HT-29 (cell line): ENCODE data around the gene NR2F2. TPM values are rescaled to one million over a fixed set of nuclear protein-coding genes. Genes with fewer than 3 reads are reported as not detected.
"Not testable (repeated sequence)": the region's sequence is repeated elsewhere in the genome, so short reads cannot be mapped to it uniquely, and the experiment has no call there.

Source experiments
- DNase-seq: peaks from one replicate; pipeline ENCODE4 v3.0.0-alpha.2; 2015; ENCODE audit warnings: low spot score
- total RNA-seq: library from RNA; depleted of rRNA; stranded (reverse); fragments of >200 nt; shearing (Covaris generic); gene quantifications from 2 replicates; pipeline ENCODE4 v1.2.3, GENCODE V29; 2014

Gene NR2F2
- total RNA-seq, 1 experiment from 2014 or later = 12.6 TPM

DNA sequence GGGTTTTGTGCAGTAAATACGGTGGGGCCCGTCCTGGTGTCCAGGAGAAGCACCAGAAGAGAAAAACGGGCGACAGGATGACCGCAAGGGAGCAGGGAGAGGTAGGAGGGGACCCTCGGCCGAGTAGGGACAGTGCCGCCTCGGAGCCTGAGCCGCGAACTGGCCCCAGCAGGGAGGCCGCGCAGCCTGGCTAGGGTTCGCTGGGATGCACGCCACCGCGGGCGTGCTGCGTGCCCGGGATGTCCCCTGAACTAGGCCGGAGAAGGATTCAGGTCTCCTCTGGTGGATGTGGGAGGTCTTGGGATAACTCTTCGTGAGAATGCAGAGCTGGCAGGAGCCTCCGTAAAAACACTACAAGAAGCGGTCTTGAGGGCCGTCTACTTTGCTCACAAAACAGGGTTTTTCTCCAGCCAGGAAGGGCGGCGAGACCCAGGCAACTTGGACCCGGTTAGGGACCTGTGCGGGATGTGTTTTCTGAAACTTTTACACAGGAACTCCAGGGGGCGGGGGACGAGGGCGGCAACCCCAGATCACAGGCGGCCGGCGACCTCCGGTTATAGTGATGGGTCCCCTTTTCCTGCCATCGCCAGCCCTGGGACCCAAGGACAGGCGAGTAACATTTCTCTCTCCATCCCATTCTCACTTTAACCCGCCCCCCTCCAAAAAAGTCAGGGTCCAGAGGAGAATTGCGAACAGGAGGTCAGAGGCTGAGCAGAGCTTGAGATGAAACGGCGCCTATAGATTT is 35.5 kb downstream of the NR2F2 start:
- no peak for DNase-seq

DNA sequence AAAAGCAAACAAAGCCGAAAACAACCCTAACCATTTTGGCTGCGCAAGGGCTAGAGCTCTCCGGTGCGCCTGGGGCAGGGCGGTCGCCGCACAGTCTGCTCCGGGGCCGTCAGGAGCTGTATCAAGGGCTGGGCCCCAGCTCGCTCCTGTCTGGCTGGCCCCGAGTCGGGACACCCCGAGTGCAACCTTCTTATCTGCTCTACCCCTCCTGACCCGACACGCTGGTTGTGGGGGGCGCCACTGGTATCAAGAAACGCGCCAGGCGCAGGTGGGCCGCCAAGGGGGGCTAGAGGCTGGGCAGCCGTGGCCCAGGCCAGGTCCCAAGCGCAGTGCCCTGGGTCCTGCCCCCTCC is 36.0 kb downstream of the NR2F2 start:
- DNase-seq = no peak

DNA sequence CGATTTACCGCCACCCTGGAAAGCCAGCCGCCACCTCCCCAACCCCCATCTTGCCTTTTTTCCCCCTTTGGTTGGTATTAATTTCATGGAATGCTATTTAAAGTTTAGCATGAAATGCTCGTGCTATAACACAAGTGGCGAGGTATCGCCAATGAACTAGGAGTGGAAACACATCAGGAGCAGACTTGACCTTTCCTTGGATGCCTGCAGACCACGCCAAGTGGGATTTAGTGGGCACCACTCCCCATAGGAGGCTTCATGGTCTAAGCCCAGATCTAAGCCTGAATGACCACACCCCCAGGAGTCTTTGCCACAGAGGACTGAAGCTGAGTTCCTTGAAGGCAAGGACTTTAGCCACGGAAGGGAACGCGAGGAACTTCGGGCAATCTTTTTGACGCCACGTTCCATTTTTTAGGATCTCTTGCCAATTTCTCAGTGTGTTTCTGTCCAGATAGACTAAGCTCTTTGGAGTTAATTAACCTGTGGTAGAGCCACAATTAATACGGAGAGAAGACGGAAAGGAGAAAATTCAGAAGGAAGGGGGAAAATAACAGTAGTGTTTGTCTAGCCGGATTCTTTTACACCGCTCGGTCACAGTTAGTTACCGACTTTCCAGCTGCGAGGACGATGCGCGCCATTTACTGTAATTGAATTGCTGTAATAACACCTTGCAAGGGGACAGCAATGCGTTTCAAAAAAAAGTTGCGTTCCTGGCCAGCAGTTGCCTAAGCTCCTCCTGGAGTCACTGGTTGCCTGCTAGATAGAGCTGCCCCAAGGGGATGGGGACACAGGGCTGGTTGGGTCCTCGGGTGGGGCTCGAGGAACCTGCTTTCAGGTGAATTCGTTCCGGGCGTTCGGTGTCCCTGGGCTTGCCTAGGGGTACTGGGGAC is 37.1 kb downstream of the NR2F2 start:
- DNase-seq = no peak

DNA sequence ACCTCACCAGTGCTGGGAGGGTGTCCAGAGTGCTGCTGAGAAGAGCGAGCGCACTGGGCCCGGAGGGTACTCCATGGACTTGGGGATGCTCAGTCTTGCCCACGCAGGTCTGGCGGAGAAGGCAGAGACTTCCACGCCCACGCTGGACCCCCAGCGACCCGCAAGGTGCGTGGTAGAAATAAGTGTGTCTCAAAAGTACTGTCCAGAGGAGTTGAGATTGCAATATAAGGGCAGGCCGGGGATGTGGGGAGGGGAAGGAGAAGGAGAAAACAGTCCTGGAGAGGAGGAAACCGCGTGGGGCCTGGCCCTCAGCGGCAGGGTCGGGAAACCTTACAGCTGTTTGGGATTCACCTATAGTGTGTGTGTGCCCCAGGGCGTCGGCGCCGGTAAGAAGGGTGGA is 38.9 kb downstream of the NR2F2 start:
- no peak for DNase-seq

DNA sequence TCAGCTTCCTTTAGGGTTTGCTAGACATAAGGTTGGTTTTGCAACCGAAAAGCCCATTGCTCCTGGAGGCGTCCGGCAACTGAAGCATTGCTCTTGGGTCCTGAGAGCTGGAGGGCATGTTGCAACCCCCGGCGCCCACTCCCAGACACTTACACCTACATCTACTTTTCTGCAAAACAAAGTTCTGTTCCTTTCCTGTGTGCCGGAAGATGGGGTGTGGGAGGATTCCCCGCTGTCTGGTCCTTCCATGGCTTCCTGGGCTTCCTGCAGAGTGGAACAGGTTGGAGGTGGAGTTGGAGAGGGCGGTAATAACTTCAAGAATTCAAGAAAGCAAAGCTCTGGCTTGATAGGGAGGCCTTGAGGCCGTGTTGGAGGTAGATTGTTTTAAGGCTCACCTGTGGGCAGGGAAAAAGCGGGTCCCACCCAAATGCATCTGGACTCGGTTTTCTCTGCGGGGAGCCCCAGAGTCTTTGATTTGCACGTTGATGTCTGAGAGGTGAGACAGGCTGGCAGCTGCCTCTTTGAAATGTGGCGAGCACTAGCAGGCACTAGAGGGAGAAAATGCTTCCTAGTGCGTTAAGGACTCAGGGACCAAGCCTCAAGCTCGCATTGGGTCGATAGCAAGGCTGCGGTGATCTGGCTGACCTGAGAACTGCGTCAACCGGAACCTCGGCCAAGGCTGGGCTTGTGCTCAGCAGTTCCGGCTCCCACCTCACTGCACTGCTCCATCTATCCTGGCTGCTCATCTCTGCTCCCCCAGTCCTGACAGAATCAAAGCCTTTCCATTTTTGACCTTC is 39.5 kb downstream of the NR2F2 start:
- DNase-seq = no peak

DNA sequence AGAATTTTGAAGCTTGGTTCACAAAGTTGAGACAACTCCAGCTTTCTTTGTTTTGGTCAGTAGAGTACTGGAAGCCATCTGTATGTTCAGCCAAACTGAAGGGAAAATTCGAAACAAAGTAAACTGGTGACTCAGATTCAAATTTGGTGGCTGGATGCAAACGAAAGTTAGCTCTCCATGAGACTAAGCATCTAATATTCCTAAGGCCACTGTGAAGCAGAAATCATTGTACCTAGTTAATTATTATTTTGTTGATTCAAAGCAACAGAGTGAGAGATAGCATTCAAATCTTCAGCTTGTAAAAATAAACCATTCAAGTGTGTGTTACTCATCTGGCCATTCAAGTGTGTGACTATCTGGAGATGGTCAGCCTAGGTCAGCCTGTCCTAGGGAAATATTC is 42.1 kb downstream of the NR2F2 start:
- no peak for DNase-seq

DNA sequence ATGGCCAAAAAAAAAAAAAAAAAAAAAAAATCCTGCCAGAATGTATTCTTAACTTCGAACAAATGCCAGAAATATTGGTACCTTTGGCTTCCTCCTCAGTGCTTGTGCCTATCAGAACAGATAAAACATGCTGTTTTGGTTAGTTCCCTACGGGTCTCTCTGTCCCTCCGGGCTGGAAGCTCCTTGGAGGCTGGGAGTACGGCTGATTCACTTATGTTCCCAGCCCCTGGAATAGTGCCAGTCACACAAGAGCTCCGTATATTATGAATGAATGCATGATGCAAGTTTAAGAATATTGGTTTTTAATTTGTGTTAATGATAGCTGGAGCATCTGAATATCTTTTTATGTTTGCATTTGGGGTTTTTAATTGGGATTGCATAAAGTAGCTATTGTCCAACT is 44.0 kb downstream of the NR2F2 start:
- no peak for DNase-seq

DNA sequence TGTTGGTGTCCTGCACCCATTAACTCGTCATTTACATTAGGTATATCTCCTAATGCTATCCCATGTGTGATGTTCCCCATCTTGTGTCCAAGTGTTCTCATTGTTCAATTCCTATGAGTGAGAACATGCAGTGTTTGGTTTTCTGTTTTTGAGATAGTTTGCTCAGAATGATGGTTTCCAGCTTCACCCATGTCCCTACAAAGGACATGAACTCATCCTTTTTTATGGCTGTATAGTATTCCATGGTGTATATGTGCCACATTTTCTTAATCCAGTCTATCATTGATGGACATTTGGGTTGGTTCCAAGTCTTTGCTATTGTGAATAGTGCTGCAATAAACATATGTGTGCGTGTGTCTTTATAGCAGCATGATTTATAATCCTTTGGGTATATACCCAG is 49.1 kb downstream of the NR2F2 start:
- DNase-seq = not testable (repeated sequence)

DNA sequence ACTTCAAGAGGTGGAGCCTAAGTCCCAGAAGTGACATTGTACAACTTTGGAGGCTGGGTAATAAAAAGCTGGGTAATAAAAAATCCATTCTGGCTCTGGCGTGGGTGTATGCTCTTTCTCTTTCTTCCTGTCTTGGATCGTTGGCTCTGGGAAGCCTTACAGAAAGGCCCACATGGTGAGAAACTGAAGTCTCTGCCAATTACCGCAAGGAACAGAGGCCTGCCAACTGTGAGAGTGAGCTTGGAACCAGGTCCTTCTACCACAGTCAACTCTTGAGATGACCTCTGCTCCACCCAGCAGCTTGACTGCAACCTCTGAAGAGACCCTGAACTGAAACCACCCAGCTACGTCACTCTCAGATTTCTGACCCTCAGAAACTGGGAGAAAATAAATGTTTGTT is 51.0 kb downstream of the NR2F2 start:
- no peak for DNase-seq

DNA sequence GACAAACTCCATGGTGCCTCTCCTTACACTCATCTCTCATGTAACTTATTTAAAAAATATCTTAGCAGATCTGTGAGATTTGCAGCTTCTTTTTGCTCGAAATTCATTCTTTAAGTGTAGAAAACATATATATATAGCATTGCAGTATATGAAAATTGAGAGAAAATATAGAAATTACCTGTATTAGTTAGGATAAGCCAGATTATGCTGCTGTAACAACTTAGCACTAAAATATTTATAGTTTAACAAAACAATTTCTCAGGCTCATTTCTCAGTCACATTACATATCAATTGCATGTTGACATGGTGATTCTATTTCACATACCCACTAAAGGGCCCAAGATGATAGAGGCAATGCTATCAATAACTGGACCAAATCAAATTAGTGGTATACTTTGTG is 54.7 kb downstream of the NR2F2 start:
- DNase-seq = no peak

DNA sequence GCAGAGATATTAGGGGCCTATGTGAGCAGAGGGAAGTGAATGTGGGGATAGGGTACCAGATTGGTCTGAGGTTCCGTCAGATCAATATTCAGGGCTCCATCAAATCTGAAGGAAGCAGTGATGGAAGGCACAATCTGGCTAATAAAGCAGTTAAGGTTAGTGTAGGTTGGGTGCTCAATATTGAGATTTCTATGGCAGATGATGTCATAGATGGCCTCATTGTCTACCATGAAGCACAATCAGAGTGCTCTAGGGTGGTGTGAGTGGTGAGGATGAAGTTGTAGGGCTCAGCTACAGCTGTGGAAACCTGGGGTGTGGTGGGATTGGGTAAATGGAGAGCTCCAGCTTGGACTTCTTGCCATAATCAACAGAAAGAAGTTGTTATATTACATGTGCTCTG is 58.2 kb downstream of the NR2F2 start:
- DNase-seq = no peak
